ENCODE data around the gene TRMT2A.
A peak's percentile ranks its signal among the peaks of the same experiment; 100 is the strongest.
"Not testable (repeated sequence)": the region's sequence is repeated elsewhere in the genome, so short reads cannot be mapped to it uniquely, and the experiment has no call there.

TRMT2A gene

GRCh38 chr22:20116951-20117632 is at the start of gene TRMT2A:
Gene TRMT2A, minus strand, starts transcription at chr22:20117226. Its CDS starts 320 bp downstream, at chr22:20116906.
- DNase-seq, result peak; percentile 85

- DNase-seq, result no peak
Measured at GRCh38 chr22:20166703-20167102, 49.7 kb upstream of the TRMT2A start.

DNA sequence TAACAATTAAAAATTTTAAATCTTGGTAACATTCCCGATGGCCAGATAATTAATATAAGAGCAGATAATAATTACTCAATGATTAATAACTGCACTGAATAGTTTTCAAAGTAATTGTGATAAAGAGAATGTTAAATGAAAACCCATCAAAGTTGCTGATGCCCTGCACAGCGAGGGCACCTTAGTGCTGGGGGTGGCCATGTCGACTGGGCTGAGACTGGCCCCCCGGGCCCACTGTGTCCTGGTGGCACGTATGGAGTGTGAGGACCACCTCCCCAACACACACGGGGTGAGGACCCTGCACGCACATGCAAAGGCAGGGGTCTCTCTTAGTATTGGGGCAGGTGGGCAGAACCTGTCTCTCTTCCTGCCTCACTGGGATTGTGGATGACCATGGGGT is 48.9 kb upstream of the TRMT2A start:
- no peak for DNase-seq

GRCh38 chr22:20165421-20165820 is 48.4 kb upstream of the TRMT2A start:
- no peak for DNase-seq

- no peak for DNase-seq
Measured at GRCh38 chr22:20164863-20165262, 47.8 kb upstream of the TRMT2A start.

- no peak for DNase-seq
Measured at GRCh38 chr22:20160041-20160440, 43.0 kb upstream of the TRMT2A start.

- not testable (repeated sequence) for DNase-seq
Measured at GRCh38 chr22:20159531-20159930, 42.5 kb upstream of the TRMT2A start.

- DNase-seq, result no peak
Measured at GRCh38 chr22:20159076-20159475, 42.0 kb upstream of the TRMT2A start.

GRCh38 chr22:20158391-20159036 is 41.5 kb upstream of the TRMT2A start:
- no peak for DNase-seq

DNA sequence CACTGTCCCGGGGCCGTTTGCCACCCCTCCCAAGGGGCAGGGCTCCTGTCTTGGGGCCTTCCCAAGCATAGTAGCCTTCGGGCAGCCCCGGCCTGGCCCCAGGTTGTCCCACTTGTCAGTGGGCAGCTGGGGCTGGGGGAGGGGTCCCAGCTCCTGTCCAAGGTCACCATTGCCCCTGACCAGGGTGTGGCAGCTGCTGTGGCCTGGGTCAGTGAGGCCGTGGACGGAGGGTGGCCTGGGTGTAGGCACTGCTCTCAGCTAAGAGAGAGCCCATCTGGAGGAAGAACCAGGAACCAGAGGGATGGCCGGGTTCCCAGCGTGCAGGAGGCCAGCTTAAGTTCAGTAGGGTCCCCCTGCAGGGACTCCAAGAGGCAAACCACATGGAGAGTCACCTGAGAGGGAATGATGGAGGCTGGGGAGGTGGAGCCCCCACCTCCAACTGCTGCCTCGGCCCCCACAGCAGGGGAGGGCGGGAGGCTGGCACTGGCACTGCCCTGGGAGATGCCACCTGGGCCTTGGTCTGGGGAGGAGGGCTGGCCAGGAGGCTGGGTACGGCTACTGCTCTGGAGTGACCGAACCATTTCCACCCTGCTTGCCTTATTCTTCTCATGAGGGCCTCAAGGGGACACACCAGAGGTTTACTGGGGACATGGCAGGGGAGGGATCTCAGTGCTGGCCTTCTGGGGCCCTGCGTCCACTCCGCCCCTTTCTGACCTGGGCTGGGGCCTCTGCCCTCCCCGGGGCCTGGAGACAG is 40.6 kb upstream of the TRMT2A start:
- no peak for DNase-seq

DNA sequence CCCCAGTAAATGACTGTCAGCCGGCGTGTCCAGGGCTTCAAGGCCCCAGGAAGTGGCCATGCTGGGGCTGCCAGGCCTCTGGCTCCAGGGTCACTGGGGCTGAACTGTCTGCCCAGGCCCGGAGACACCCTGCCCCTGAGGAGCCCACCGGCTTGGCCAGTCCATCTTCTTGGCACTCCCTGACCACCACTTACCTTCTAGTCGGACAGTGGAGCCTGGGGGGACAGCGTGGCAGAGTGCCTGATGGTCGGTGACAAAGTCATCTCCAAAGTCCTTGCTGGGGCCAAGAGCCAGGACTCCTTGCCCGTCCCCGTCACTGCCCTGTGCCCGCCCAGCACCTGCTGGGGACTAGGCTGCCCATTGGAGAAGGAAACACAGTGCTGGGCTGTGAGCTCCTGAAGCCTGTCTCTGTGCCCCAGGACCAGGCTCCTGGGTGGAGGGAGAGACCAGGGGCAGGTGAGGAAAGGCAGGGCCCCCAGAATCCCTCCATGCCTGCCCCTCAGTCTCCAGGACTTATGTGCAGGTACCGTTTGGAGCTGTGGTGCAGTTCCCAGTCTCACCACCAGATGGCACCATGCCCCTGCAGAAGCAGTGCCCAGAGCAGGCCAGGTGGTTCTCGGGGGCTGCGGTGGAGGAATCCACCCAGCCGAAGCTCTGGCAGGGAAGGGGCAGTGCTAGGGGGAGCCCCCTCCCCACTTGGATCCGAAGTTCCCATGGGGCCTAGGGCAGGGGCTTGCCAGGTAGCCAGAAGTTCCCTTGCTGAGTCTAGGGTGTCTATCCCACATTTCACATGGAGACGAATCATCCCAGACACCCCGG is 39.8 kb upstream of the TRMT2A start:
- DNase-seq, result no peak

- no peak for DNase-seq
Measured at GRCh38 chr22:20156042-20156389, 39.0 kb upstream of the TRMT2A start.

DNA sequence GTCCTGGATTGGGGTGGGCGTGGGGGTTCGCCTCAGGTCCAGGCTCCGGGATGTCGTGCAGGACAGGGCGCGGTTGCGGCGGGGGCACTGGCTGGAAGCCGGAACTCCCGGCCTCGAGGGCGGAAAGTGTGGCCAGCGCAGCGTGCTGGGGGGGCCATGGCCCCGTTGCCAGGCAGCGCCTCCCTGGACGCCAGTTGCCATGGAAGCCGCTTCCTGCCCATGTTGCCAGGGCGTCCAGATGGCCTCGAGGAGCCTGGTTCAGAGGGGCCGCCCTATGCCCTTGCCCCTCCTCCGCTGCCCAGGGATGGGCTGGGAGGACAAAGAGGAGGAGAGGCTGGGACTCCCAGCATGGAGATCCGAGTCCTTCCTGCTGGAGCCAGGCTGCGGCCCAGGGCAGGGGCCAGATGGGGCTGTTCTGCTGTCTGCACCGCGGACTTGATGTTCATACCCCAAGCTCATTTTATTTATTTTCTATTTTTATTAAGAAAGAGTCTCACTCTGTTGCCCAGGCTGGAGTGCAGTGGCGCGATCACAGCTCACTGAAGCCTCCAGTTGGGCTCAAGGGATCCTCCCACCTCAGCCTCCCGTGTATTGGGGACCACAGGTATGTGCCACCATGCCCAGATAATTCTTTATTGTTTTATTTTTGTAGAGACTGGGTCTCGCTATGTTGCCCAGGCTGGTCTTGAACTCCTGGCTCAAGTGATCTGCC is 38.5 kb upstream of the TRMT2A start:
- peak; percentile 77 for DNase-seq

DNA sequence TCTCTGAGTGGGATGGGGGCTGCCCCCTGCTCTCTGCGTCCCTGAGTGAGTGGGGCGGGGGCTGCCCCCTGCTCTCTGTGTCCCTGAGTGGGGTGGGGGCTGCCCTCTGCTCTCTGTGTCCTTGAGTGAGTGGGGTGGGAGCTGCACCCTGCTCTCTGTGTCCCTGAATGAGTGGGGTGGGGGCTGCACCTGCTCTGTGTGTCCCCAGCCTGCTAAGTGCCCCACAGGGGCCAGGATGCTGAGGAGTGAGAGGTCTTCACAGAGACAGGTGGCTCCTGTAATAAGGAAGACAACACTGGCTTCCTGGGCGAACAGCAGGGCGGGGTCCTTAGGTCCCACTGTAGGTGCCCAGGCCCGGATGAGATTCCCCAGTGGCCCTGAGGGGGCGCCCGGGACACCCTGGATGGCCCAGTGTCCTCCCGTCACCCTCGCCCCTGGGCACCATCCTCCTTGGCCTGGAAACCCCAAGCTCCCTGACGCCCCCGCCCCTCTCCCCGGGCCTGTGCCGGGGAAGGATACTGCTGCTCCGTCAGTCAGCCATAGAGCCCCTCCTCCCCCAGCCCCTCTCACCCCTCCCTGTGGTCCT is 37.7 kb upstream of the TRMT2A start:
- peak; percentile 42 for DNase-seq

DNA sequence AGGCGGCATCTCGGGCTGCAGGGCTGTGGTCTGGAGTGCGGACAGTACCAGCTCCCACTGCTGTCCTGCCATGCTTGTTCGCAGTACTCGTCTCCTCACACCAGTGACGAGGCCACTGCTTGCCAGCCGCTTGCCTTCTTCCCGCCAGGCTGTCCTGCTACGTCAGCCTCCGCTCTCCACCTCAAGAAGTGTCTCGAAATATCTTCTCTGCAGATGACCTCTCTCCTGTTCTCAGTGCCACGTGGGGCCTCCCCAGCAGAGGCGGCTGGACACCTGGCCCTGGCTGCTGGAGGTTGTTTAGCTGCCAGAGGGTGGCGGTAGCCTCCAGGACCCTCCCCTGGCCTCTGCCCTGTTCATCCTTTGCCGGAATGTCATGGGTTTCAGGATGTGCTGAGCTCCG is 36.9 kb upstream of the TRMT2A start:
- no peak for DNase-seq

- no peak for DNase-seq
Measured at GRCh38 chr22:20152464-20152890, 35.5 kb upstream of the TRMT2A start.

DNA sequence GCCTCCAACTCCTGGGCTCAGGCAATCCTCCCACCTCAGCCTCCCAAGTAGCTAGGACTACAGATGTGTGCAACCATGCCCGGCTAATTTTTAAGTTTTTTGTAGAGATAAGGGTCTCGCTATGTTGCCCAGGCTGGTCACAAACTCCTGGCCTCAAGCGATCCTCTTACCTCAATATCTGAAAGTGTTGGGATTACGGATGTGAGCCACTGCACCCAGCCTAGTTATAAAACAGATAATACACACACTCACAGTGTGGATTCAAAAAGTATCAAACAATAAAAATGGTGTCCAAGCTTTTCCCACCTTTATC is 34.2 kb upstream of the TRMT2A start:
- no peak for DNase-seq

GRCh38 chr22:20150381-20151275 is 33.6 kb upstream of the TRMT2A start, which contains the start of gene CCDC188:
Gene CCDC188, minus strand, starts transcription at chr22:20151055. Its CDS starts 69 bp downstream, at chr22:20150986.
- DNase-seq, result no peak

GRCh38 chr22:20149257-20150250 is 32.5 kb upstream of the TRMT2A start:
- DNase-seq, result no peak

- DNase-seq, result no peak
Measured at GRCh38 chr22:20148414-20148813, 31.4 kb upstream of the TRMT2A start.

Data from NCI-H510A (cell line).